GM23338 (cell line): ENCODE data around the gene TP53I13. TPM values are rescaled to one million over a fixed set of nuclear protein-coding genes. Genes with fewer than 3 reads are reported as not detected.

ENCODE experiments used
- ATAC-seq: fragments of 200-7000 bp; cut with Tn5 transposase; 3 replicates; pipeline ENCODE4 v1.9.1; 2020
- DNase-seq: peaks from one replicate; pipeline ENCODE4 v3.0.0-alpha.2; 2015; ENCODE audit warnings: low spot score
- H2AFZ ChIP-seq: fragments of 200-600 bp; sonication (generic); 2 replicates; pipeline ENCODE4 v1.8.0; 2016; ENCODE audit warnings: antibody characterized with exemption, mild to moderate bottlenecking, moderate library complexity
- H3F3A ChIP-seq: fragments of 200-600 bp; sonication (generic); replicated peaks from 2 replicates; pipeline ENCODE4 v1.8.0; 2017; ENCODE audit warnings: antibody characterized with exemption, mixed run types, low read depth
- H3K27ac ChIP-seq: fragments of 200-600 bp; sonication (generic); 2 replicates; pipeline ENCODE4 v1.6.1; 2016; ENCODE audit warnings: low read depth
- H3K27me3 ChIP-seq: fragments of 200-600 bp; sonication (generic); 2 replicates; pipeline ENCODE4 v1.8.0; 2016; ENCODE audit warnings: mild to moderate bottlenecking, mixed run types, moderate library complexity; ENCODE audit not compliant: insufficient read depth
- H3K36me3 ChIP-seq: fragments of 200-600 bp; sonication (generic); 2 replicates; pipeline ENCODE4 v1.8.0; 2016; ENCODE audit warnings: mild to moderate bottlenecking; ENCODE audit not compliant: insufficient read depth
- H3K4me1 ChIP-seq: fragments of 200-600 bp; sonication (generic); 2 replicates; pipeline ENCODE4 v1.8.0; 2016; ENCODE audit warnings: mild to moderate bottlenecking, moderate library complexity; ENCODE audit not compliant: insufficient read depth
- H3K4me2 ChIP-seq: fragments of 200-600 bp; sonication (generic); 2 replicates; pipeline ENCODE4 v1.7.1; 2017; ENCODE audit warnings: mixed run types
- H3K4me3 ChIP-seq: fragments of 200-600 bp; sonication (generic); 2 replicates; pipeline ENCODE4 v1.6.1; 2016; ENCODE audit warnings: mixed run types
- H3K79me2 ChIP-seq: fragments of 200-600 bp; sonication (generic); replicated peaks from 2 replicates; pipeline ENCODE4 v1.8.0; 2017; ENCODE audit warnings: mild to moderate bottlenecking; ENCODE audit not compliant: insufficient read depth
- H3K9me2 ChIP-seq: fragments of 200-600 bp; sonication (generic); 2 replicates; pipeline ENCODE4 v1.8.0; 2017; ENCODE audit not compliant: insufficient read depth
- H4K20me1 ChIP-seq: fragments of 200-600 bp; sonication (generic); replicated peaks from 2 replicates; pipeline ENCODE4 v1.8.0; 2017; ENCODE audit warnings: mild to moderate bottlenecking; ENCODE audit not compliant: insufficient read depth
- H3K27ac Mint-ChIP-seq: 2 replicates; pipeline ENCODE4 v1.8.0; 2020; ENCODE audit warnings: inconsistent platforms, mild to moderate bottlenecking, moderate library complexity, mixed read lengths
- H3K27me3 Mint-ChIP-seq: 3 replicates; pipeline ENCODE4 v1.8.0; 2022; ENCODE audit warnings: low read depth, mild to moderate bottlenecking, moderate library complexity, mixed read lengths, inconsistent platforms; ENCODE audit not compliant: insufficient read depth, poor library complexity
- H3K36me3 Mint-ChIP-seq: 3 replicates; pipeline ENCODE4 v1.8.0; 2021; ENCODE audit warnings: low read depth, mild to moderate bottlenecking, inconsistent platforms, moderate library complexity, mixed read lengths
- H3K4me1 Mint-ChIP-seq: 3 replicates; pipeline ENCODE4 v1.8.0; 2020; ENCODE audit warnings: mild to moderate bottlenecking, inconsistent platforms, mixed read lengths
- H3K4me3 Mint-ChIP-seq: 3 replicates; pipeline ENCODE4 v1.8.0; 2021; ENCODE audit warnings: moderate library complexity, mild to moderate bottlenecking, inconsistent platforms, mixed read lengths
- H3K9me3 Mint-ChIP-seq: 3 replicates; pipeline ENCODE4 v1.8.0; 2020; ENCODE audit warnings: moderate library complexity, mild to moderate bottlenecking, inconsistent platforms, mixed read lengths
- CREB1 ChIP-seq: fragments of 250-450 bp; sonication (Bioruptor Pico); IDR thresholded peaks from 2 replicates; pipeline ENCODE4 v1.5.0; 2020; ENCODE audit warnings: low read depth, mild to moderate bottlenecking, moderate library complexity
- EZH2phosphoT487 ChIP-seq: fragments of 200-600 bp; sonication (generic); IDR thresholded peaks from one replicate; pipeline ENCODE4 v1.8.1; 2018; ENCODE audit warnings: antibody characterized with exemption; ENCODE audit not compliant: unreplicated experiment
- JUNB ChIP-seq: IDR thresholded peaks from one replicate; pipeline ENCODE4 v1.6.1; 2016; ENCODE audit warnings: antibody characterized with exemption; ENCODE audit not compliant: unreplicated experiment
- NANOG ChIP-seq: IDR thresholded peaks from 2 replicates; pipeline ENCODE4 v1.6.1; 2016; ENCODE audit warnings: antibody characterized with exemption, borderline replicate concordance
- POLR2AphosphoS5 ChIP-seq: IDR thresholded peaks from 2 replicates; pipeline ENCODE4 v1.6.1; 2016; ENCODE audit warnings: antibody characterized with exemption, low read depth
- STAT1 ChIP-seq: IDR thresholded peaks from one replicate; pipeline ENCODE4 v1.6.1; 2016; ENCODE audit warnings: antibody characterized with exemption; ENCODE audit not compliant: unreplicated experiment
- polyA plus RNA-seq: library from polyadenylated mRNA; unstranded; fragments of >200 nt; fragmentation: Nextera tagmentation; extraction: Ambion mirVana; gene quantifications from 2 replicates; pipeline ENCODE4 v1.2.1, GENCODE V29; 2016
- total RNA-seq: library from RNA; depleted of rRNA; stranded (reverse); fragments of >200 nt; shearing (Covaris generic); gene quantifications from 2 replicates; pipeline ENCODE4 v1.2.3, GENCODE V29; 2014
- TF ChIP-seq, protein P1 (sequence below), 2 experiments: fragments of 200-600 bp in 1 of 2; sonication (generic) in 1 of 2; conservative IDR thresholded peaks; 2 replicates each; pipeline versions ENCODE4 v1.5.1 to v1.6.1; 2016 to 2017; ENCODE audit warnings: antibody characterized with exemption in 2 of 2, low read depth in 2 of 2, mild to moderate bottlenecking in 2 of 2, moderate library complexity in 1 of 2
- TF ChIP-seq, protein P2 (sequence below): IDR thresholded peaks from 2 replicates; pipeline ENCODE4 v1.6.1; 2016; ENCODE audit warnings: antibody characterized with exemption
- TF ChIP-seq, protein P3 (sequence below): IDR thresholded peaks from one replicate; pipeline ENCODE4 v1.6.1; 2018; ENCODE audit warnings: antibody characterized with exemption; ENCODE audit not compliant: unreplicated experiment
- TF ChIP-seq, protein P4 (sequence below): fragments of 250-450 bp; sonication (Bioruptor Pico); IDR thresholded peaks from 2 replicates; pipeline ENCODE4 v1.5.0; 2020; ENCODE audit warnings: mild to moderate bottlenecking, moderate library complexity

TP53I13 gene
- total and polyA plus RNA-seq, 2 experiments from 2014 or later: 21.0 to 38.9 TPM

DNA sequence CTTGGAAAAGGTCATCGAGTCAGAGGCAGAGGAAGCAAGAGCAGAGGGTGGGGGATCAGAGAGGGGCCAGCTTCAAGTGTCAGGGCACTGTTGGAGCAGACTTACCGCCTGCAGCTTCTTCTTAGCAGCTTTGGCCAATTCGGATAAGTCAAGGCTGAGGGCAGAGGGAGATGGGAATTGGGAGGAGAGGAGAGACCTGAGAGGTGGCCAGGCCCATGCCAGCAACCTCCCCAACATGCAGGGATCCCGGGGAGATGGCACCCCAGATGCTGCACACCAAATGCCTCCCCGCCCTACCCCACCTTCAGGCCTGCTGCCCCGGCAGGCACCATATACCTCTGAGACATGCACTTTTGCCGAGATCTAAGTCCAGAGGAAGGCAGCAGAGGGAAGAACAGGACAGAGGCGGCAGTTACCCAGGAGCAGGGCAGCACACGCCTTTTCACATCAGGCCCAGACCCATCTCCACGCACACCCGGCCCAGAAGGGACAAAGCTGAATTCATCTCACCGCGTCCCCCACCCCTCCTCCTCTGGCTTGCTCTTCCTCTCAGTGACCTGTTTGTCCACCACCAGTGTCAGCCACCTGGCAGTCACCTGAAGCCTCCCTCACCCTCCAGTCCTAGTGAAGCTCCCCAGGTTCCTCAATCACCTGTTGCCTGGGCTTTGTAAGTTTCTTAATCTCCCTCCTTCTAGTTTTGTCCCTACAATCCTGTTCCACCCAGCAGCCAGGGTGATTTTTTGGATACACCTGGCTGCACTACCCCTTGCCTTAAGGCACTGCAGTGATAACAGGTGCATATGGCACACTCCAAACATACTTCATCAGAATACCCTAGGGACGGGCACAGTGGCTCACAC lies 10.4 kb downstream of the TP53I13 start:
- no peaks in the 10 kb centered on the region for H3K27me3 ChIP-seq
- H3K27ac ChIP-seq: no peak overlapping the region
- H3K36me3 ChIP-seq: no peaks in the 10 kb centered on the region; the same call in 1 of the 2 replicates
- peaks cover 37% of the 10 kb centered on the region for H3K36me3 Mint-ChIP-seq
- no peak overlapping the region for H2AFZ ChIP-seq
- ATAC-seq (no peak), DNase-seq (no peak)
- peaks cover 9% of the 10 kb centered on the region; the same call in 2 of the 3 replicates for H3K4me1 Mint-ChIP-seq
- H3K27ac Mint-ChIP-seq: no peak overlapping the region
- no peaks in the 10 kb centered on the region for H3K9me3 Mint-ChIP-seq
- no peaks in the 10 kb centered on the region for H3K79me2 ChIP-seq
- H3K27me3 Mint-ChIP-seq: peaks cover 6% of the 10 kb centered on the region
- no peak overlapping the region; the same call in 2 of the 3 replicates for H3K4me3 Mint-ChIP-seq
- H3K9me2 ChIP-seq: no peaks in the 10 kb centered on the region
- H3K4me2 ChIP-seq: no peak overlapping the region
- no peak overlapping the region for H3K4me3 ChIP-seq
- TF ChIP-seq POLR2AphosphoS5 (no peak), EZH2phosphoT487 (no peak), STAT1 (no peak), NANOG (no peak), CREB1 (no peak), JUNB (no peak)
- TF ChIP-seq, protein P1, sequence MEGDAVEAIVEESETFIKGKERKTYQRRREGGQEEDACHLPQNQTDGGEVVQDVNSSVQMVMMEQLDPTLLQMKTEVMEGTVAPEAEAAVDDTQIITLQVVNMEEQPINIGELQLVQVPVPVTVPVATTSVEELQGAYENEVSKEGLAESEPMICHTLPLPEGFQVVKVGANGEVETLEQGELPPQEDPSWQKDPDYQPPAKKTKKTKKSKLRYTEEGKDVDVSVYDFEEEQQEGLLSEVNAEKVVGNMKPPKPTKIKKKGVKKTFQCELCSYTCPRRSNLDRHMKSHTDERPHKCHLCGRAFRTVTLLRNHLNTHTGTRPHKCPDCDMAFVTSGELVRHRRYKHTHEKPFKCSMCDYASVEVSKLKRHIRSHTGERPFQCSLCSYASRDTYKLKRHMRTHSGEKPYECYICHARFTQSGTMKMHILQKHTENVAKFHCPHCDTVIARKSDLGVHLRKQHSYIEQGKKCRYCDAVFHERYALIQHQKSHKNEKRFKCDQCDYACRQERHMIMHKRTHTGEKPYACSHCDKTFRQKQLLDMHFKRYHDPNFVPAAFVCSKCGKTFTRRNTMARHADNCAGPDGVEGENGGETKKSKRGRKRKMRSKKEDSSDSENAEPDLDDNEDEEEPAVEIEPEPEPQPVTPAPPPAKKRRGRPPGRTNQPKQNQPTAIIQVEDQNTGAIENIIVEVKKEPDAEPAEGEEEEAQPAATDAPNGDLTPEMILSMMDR (conservative IDR thresholded peaks at IDR 0.05; ENCODE audit: low read depth in 2 of 2): no peak
- TF ChIP-seq, protein P2, sequence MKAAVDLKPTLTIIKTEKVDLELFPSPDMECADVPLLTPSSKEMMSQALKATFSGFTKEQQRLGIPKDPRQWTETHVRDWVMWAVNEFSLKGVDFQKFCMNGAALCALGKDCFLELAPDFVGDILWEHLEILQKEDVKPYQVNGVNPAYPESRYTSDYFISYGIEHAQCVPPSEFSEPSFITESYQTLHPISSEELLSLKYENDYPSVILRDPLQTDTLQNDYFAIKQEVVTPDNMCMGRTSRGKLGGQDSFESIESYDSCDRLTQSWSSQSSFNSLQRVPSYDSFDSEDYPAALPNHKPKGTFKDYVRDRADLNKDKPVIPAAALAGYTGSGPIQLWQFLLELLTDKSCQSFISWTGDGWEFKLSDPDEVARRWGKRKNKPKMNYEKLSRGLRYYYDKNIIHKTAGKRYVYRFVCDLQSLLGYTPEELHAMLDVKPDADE: no peak
- TF ChIP-seq, protein P3, sequence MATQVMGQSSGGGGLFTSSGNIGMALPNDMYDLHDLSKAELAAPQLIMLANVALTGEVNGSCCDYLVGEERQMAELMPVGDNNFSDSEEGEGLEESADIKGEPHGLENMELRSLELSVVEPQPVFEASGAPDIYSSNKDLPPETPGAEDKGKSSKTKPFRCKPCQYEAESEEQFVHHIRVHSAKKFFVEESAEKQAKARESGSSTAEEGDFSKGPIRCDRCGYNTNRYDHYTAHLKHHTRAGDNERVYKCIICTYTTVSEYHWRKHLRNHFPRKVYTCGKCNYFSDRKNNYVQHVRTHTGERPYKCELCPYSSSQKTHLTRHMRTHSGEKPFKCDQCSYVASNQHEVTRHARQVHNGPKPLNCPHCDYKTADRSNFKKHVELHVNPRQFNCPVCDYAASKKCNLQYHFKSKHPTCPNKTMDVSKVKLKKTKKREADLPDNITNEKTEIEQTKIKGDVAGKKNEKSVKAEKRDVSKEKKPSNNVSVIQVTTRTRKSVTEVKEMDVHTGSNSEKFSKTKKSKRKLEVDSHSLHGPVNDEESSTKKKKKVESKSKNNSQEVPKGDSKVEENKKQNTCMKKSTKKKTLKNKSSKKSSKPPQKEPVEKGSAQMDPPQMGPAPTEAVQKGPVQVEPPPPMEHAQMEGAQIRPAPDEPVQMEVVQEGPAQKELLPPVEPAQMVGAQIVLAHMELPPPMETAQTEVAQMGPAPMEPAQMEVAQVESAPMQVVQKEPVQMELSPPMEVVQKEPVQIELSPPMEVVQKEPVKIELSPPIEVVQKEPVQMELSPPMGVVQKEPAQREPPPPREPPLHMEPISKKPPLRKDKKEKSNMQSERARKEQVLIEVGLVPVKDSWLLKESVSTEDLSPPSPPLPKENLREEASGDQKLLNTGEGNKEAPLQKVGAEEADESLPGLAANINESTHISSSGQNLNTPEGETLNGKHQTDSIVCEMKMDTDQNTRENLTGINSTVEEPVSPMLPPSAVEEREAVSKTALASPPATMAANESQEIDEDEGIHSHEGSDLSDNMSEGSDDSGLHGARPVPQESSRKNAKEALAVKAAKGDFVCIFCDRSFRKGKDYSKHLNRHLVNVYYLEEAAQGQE: no peak
- TF ChIP-seq, protein P4, sequence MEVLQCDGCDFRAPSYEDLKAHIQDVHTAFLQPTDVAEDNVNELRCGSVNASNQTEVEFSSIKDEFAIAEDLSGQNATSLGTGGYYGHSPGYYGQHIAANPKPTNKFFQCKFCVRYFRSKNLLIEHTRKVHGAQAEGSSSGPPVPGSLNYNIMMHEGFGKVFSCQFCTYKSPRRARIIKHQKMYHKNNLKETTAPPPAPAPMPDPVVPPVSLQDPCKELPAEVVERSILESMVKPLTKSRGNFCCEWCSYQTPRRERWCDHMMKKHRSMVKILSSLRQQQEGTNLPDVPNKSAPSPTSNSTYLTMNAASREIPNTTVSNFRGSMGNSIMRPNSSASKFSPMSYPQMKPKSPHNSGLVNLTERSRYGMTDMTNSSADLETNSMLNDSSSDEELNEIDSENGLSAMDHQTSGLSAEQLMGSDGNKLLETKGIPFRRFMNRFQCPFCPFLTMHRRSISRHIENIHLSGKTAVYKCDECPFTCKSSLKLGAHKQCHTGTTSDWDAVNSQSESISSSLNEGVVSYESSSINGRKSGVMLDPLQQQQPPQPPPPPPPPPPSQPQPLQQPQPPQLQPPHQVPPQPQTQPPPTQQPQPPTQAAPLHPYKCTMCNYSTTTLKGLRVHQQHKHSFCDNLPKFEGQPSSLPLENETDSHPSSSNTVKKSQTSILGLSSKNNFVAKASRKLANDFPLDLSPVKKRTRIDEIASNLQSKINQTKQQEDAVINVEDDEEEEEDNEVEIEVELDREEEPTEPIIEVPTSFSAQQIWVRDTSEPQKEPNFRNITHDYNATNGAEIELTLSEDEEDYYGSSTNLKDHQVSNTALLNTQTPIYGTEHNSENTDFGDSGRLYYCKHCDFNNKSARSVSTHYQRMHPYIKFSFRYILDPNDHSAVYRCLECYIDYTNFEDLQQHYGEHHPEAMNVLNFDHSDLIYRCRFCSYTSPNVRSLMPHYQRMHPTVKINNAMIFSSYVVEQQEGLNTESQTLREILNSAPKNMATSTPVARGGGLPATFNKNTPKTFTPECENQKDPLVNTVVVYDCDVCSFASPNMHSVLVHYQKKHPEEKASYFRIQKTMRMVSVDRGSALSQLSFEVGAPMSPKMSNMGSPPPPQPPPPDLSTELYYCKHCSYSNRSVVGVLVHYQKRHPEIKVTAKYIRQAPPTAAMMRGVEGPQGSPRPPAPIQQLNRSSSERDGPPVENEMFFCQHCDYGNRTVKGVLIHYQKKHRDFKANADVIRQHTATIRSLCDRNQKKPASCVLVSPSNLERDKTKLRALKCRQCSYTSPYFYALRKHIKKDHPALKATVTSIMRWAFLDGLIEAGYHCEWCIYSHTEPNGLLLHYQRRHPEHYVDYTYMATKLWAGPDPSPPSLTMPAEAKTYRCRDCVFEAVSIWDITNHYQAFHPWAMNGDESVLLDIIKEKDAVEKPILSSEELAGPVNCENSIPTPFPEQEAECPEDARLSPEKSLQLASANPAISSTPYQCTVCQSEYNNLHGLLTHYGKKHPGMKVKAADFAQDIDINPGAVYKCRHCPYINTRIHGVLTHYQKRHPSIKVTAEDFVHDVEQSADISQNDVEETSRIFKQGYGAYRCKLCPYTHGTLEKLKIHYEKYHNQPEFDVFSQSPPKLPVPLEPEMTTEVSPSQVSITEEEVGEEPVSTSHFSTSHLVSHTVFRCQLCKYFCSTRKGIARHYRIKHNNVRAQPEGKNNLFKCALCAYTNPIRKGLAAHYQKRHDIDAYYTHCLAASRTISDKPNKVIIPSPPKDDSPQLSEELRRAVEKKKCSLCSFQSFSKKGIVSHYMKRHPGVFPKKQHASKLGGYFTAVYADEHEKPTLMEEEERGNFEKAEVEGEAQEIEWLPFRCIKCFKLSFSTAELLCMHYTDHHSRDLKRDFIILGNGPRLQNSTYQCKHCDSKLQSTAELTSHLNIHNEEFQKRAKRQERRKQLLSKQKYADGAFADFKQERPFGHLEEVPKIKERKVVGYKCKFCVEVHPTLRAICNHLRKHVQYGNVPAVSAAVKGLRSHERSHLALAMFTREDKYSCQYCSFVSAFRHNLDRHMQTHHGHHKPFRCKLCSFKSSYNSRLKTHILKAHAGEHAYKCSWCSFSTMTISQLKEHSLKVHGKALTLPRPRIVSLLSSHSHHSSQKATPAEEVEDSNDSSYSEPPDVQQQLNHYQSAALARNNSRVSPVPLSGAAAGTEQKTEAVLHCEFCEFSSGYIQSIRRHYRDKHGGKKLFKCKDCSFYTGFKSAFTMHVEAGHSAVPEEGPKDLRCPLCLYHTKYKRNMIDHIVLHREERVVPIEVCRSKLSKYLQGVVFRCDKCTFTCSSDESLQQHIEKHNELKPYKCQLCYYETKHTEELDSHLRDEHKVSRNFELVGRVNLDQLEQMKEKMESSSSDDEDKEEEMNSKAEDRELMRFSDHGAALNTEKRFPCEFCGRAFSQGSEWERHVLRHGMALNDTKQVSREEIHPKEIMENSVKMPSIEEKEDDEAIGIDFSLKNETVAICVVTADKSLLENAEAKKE: no peak
- peaks cover 6% of the 10 kb centered on the region; the same call in 1 of the 2 replicates for H3K4me1 ChIP-seq
- 0 out of 2 replicates have a peak, but pooled peaks cover 9% of the 10 kb centered on the region for H3F3A ChIP-seq
- peaks cover 4% of the 10 kb centered on the region; the same call in 1 of the 2 replicates for H4K20me1 ChIP-seq
